Left hindlimb (tissue), 1 donor: ENCODE data around the gene NHEJ1.

Experiments used
- DNase-seq: peaks from one replicate; pipeline ENCODE4 v3.0.0-alpha.2; 2018

NHEJ1 gene

DNA sequence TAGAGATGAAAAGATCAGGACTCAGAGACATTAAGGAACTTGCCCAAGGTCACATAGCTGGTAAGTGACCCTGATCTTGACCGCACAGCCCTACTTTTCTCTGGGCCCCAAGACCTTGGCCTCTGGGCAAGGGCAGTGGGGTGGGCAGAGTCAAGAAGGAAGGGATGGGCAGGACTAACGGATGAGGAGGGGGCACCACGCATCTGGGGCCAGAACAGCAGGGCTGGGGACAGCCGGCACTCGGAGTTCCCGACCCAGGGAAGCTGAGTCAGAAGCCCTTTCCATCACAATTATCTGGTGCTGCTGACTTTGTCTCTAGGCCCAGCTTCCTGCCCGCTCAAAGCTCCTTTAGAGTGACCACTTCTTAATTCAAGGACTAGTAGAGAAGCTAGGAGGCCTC is 133.7 kb downstream of the NHEJ1 start:
- no peak for DNase-seq

DNA sequence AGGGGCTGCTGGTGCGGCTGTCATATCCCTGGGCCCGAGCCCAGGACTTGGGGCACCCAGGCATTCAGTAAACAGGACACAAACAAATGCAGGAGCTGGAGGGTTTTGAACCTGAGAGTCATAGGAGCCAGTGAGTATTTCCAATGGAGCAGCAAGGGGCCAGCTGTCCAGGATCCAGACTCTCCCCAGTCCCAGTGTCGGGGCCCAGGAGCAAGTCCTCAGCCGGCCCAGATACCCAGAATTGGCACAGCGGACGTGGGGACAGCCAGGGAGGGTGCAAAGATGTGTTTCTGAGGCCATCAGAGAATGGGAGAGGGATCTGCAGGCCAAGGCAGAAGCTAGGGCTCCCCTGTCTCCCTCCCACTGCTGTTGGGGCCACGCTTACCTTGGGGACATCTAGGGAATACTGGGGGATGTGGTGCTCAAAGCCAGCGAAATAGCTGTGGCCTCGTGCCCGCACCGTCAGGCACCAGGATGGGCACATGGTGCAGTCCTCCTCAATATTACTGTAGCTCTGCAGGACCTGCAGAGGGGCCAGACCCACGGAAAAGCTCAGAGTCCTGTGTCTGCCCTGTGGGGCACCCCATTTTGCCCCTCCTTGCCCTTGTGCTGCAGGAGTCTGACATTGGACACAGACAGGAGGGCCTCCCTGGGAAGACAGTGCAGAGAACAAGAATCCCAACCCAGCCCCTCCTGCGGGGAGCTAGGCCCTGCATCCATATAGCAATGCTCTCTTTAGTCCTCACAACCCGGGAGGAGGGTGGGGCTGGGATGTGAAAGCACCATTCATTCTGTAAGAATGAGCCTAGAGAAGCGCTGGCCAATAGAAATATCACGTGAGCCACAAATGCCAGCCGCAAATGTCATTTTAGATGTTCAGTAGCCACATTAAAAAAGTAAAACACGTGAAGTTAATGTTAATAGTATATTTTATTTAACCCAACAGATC is 134.7 kb downstream of the NHEJ1 start:
- DNase-seq = no peak
